AG09319 (cell line): ENCODE data around the gene TXNRD1.

Experiments used
- DNase-seq: peaks from one replicate; pipeline ENCODE4 v3.0.0-alpha.2; 2010; ENCODE audit warnings: low read depth; ENCODE audit errors: extremely low read depth
- CTCF ChIP-seq: IDR thresholded peaks from 2 replicates; pipeline ENCODE4 v1.5.1; 2011; ENCODE audit warnings: low read depth, mild to moderate bottlenecking, inconsistent platforms, low read length, moderate library complexity

The TXNRD1 gene

GRCh38 chr12:104359216-104359615 lies 143.6 kb downstream of the TXNRD1 start:
- no peak for TF ChIP-seq CTCF
- no peak for DNase-seq

- TF ChIP-seq CTCF, result no peak
- DNase-seq, result no peak
These were observed 144.6 kb downstream of the TXNRD1 start for GRCh38 chr12:104360157-104360556.

GRCh38 chr12:104360983-104361707 lies 145.6 kb downstream of the TXNRD1 start:
- no peak for TF ChIP-seq CTCF
- no peak for DNase-seq

- DNase-seq, result no peak
- no peak for TF ChIP-seq CTCF
These were observed 150.4 kb downstream of the TXNRD1 start for GRCh38 chr12:104365921-104366410.

GRCh38 chr12:104369708-104370107 lies 154.1 kb downstream of the TXNRD1 start:
- no peak for DNase-seq
- TF ChIP-seq CTCF, result no peak

- no peak for TF ChIP-seq CTCF
- DNase-seq, result no peak
These were observed 155.7 kb downstream of the TXNRD1 start for GRCh38 chr12:104371043-104371870.
